WTC11 (cell line): ENCODE results near the gene SKAP2. TPM values are rescaled to one million over a fixed set of nuclear protein-coding genes. Genes with fewer than 3 reads are reported as not detected.

Experiments used
- ATAC-seq: fragments of 200-7000 bp; cut with Tn5 transposase; 2 replicates; pipeline ENCODE4 v1.10.0; 2021; ENCODE audit warnings: mild to moderate bottlenecking, moderate library complexity
- CTCF ChIA-PET: fragments of 300-600 bp; sonication (Branson Sonifier 250); formaldehyde crosslinking; loops from one replicate; lab custom pipeline; 2021; ENCODE audit warnings: antibody characterized with exemption; lab: Charles Lee
- POLR2A ChIA-PET: fragments of 350-600 bp; sonication (Branson Sonifier 250); formaldehyde crosslinking; loops from one replicate; lab custom pipeline; 2021; ENCODE audit warnings: antibody characterized with exemption; lab: Charles Lee
- DNase-seq: peaks from one replicate; pipeline ENCODE4 v3.0.0; 2021; ENCODE audit warnings: low spot score
- H3K27ac Mint-ChIP-seq: 2 replicates; pipeline ENCODE4 v1.8.0; 2021; ENCODE audit warnings: mixed read lengths
- H3K27me3 Mint-ChIP-seq: 2 replicates; pipeline ENCODE4 v1.8.0; 2021; ENCODE audit warnings: low read depth, mild to moderate bottlenecking, moderate library complexity, mixed read lengths
- H3K36me3 Mint-ChIP-seq: 2 replicates; pipeline ENCODE4 v1.8.0; 2021; ENCODE audit warnings: mixed read lengths
- H3K4me1 Mint-ChIP-seq: 2 replicates; pipeline ENCODE4 v1.8.0; 2022; ENCODE audit warnings: mixed read lengths
- H3K4me3 Mint-ChIP-seq: 2 replicates; pipeline ENCODE4 v1.8.0; 2021; ENCODE audit warnings: mild to moderate bottlenecking, moderate library complexity, mixed read lengths
- H3K9me3 Mint-ChIP-seq: 2 replicates; pipeline ENCODE4 v1.8.0; 2021; ENCODE audit warnings: mixed read lengths
- CREB1 ChIP-seq: sonication (generic); formaldehyde crosslinking; IDR thresholded peaks from 2 replicates; pipeline ENCODE4 v1.8.0; 2023; ENCODE audit warnings: mild to moderate bottlenecking, missing genetic modification reagents
- GABPB1 ChIP-seq: sonication (generic); formaldehyde crosslinking; IDR thresholded peaks from 2 replicates; pipeline ENCODE4 v1.8.1; 2023; ENCODE audit warnings: mild to moderate bottlenecking, missing genetic modification reagents
- HMGA2 ChIP-seq: fragments of 250-450 bp; sonication (Bioruptor Pico); IDR thresholded peaks from 2 replicates; pipeline ENCODE4 v1.4.0; 2021; ENCODE audit warnings: mild to moderate bottlenecking, moderate library complexity
- MYBL2 ChIP-seq: sonication (generic); formaldehyde crosslinking; IDR thresholded peaks from 2 replicates; pipeline ENCODE4 v1.8.1; 2023; ENCODE audit warnings: mild to moderate bottlenecking, moderate library complexity, missing genetic modification reagents
- NFATC4 ChIP-seq: fragments of 250-450 bp; sonication (Bioruptor Pico); IDR thresholded peaks from 2 replicates; pipeline ENCODE4 v1.9.0; 2021; ENCODE audit warnings: mild to moderate bottlenecking
- NR3C1 ChIP-seq: sonication (generic); formaldehyde crosslinking; conservative IDR thresholded peaks from 2 replicates; pipeline ENCODE4 v1.8.1; 2023; ENCODE audit warnings: low read depth, mild to moderate bottlenecking, missing genetic modification reagents
- OVOL2 ChIP-seq: fragments of 250-450 bp; sonication (Bioruptor Pico); IDR thresholded peaks from 2 replicates; pipeline ENCODE4 v1.9.0; 2021; ENCODE audit warnings: mild to moderate bottlenecking, borderline replicate concordance
- PRDM15 ChIP-seq: sonication (generic); formaldehyde crosslinking; IDR thresholded peaks from 2 replicates; pipeline ENCODE4 v1.8.0; 2022; ENCODE audit warnings: missing genetic modification reagents
- PREB ChIP-seq: sonication (generic); formaldehyde crosslinking; IDR thresholded peaks from 2 replicates; pipeline ENCODE4 v1.8.1; 2022; ENCODE audit warnings: mild to moderate bottlenecking, missing genetic modification reagents, moderate library complexity, borderline replicate concordance
- PRRX2 ChIP-seq: fragments of 250-450 bp; sonication (Bioruptor Pico); IDR thresholded peaks from 2 replicates; pipeline ENCODE4 v1.8.0; 2021; ENCODE audit warnings: mild to moderate bottlenecking
- RORB ChIP-seq: fragments of 250-450 bp; sonication (Bioruptor Pico); IDR thresholded peaks from 2 replicates; pipeline ENCODE4 v1.9.0; 2021; ENCODE audit warnings: mild to moderate bottlenecking
- TCF7 ChIP-seq: sonication (generic); formaldehyde crosslinking; IDR thresholded peaks from 2 replicates; pipeline ENCODE4 v1.8.0; 2022; ENCODE audit warnings: mild to moderate bottlenecking, low read depth, missing genetic modification reagents, moderate library complexity
- TEAD1 ChIP-seq: sonication (generic); formaldehyde crosslinking; IDR thresholded peaks from 2 replicates; pipeline ENCODE4 v1.8.0; 2022; ENCODE audit warnings: mild to moderate bottlenecking, missing genetic modification reagents
- ZNF138 ChIP-seq: sonication (generic); formaldehyde crosslinking; conservative IDR thresholded peaks from 2 replicates; pipeline ENCODE4 v1.8.1; 2022; ENCODE audit warnings: mild to moderate bottlenecking, moderate library complexity, missing genetic modification reagents
- ZNF219 ChIP-seq: sonication (generic); formaldehyde crosslinking; IDR thresholded peaks from 2 replicates; pipeline ENCODE4 v1.8.0; 2023; ENCODE audit warnings: missing genetic modification reagents, mild to moderate bottlenecking, borderline replicate concordance
- ZNF263 ChIP-seq: sonication (generic); formaldehyde crosslinking; IDR thresholded peaks from 2 replicates; pipeline ENCODE4 v1.8.1; 2022; ENCODE audit warnings: low read depth, mild to moderate bottlenecking, moderate library complexity, missing genetic modification reagents
- total RNA-seq: library from RNA; stranded (reverse); gene quantifications from 3 replicates; pipeline ENCODE4 v1.2.3, GENCODE V29; 2021
- TF ChIP-seq, protein P1 (sequence below): fragments of 250-450 bp; sonication (Bioruptor Pico); IDR thresholded peaks from 2 replicates; pipeline ENCODE4 v1.8.0; 2021; ENCODE audit warnings: mild to moderate bottlenecking
- TF ChIP-seq, protein P2 (sequence below): sonication (generic); formaldehyde crosslinking; IDR thresholded peaks from 2 replicates; pipeline ENCODE4 v1.8.1; 2022; ENCODE audit warnings: missing genetic modification reagents, borderline replicate concordance
- TF ChIP-seq, protein P3 (sequence below): sonication (generic); formaldehyde crosslinking; IDR thresholded peaks from 2 replicates; pipeline ENCODE4 v1.8.0; 2022; ENCODE audit warnings: mild to moderate bottlenecking, missing genetic modification reagents
- TF ChIP-seq, protein P4 (sequence below): sonication (generic); formaldehyde crosslinking; IDR thresholded peaks from 2 replicates; pipeline ENCODE4 v1.8.0; 2022; ENCODE audit warnings: mild to moderate bottlenecking, missing genetic modification reagents

SKAP2 gene
- total RNA-seq, 1 experiment from 2014 or later, result 2.5 TPM

DNA sequence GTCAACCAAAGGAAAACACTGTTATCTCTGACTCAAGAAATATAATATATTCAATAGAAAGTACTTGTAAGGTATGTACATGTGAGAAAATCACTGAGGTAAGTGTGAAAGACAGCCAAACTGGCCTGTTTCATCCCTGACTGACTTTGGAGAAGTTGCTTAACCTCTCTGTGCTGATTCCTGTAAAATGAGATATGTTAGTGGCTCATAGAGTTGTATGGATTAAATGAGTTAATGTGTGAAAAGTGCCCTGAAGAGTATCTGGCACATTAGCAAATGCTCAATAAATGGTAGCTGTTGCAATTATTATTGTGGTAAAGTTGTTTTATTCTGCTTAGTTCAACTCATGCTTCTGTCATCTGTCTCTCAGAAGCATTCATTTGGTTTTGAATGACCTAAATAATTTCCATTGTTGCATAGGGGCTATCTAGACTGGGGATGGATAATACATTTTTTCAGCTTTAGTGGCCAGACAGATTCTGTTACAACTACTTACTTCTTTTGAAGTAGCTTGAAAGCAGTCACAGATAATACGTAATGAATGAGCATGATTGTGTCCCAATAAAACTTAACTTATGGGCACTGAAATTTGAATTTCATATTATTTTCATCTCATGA lies 84.3 kb downstream of the SKAP2 start:
- TF ChIP-seq NR3C1 (CRISPR knock-in tag), result no peak
- TF ChIP-seq, protein P1, sequence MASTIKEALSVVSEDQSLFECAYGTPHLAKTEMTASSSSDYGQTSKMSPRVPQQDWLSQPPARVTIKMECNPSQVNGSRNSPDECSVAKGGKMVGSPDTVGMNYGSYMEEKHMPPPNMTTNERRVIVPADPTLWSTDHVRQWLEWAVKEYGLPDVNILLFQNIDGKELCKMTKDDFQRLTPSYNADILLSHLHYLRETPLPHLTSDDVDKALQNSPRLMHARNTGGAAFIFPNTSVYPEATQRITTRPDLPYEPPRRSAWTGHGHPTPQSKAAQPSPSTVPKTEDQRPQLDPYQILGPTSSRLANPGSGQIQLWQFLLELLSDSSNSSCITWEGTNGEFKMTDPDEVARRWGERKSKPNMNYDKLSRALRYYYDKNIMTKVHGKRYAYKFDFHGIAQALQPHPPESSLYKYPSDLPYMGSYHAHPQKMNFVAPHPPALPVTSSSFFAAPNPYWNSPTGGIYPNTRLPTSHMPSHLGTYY (CRISPR knock-in tag), result no peak
- TF ChIP-seq, protein P2, sequence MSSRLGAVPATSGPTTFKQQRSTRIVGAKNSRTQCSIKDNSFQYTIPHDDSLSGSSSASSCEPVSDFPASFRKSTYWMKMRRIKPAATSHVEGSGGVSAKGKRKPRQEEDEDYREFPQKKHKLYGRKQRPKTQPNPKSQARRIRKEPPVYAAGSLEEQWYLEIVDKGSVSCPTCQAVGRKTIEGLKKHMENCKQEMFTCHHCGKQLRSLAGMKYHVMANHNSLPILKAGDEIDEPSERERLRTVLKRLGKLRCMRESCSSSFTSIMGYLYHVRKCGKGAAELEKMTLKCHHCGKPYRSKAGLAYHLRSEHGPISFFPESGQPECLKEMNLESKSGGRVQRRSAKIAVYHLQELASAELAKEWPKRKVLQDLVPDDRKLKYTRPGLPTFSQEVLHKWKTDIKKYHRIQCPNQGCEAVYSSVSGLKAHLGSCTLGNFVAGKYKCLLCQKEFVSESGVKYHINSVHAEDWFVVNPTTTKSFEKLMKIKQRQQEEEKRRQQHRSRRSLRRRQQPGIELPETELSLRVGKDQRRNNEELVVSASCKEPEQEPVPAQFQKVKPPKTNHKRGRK (CRISPR knock-in tag), result no peak
- TF ChIP-seq, protein P3, sequence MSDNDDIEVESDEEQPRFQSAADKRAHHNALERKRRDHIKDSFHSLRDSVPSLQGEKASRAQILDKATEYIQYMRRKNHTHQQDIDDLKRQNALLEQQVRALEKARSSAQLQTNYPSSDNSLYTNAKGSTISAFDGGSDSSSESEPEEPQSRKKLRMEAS (CRISPR knock-in tag), result no peak
- no peak for TF ChIP-seq OVOL2 (CRISPR knock-in tag)
- TF ChIP-seq PRDM15 (CRISPR knock-in tag), result no peak
- TF ChIP-seq MYBL2, result no peak
- TF ChIP-seq, all 79 proteins: peak for 0
- H3K4me3 Mint-ChIP-seq, result no peak overlapping the region

DNA sequence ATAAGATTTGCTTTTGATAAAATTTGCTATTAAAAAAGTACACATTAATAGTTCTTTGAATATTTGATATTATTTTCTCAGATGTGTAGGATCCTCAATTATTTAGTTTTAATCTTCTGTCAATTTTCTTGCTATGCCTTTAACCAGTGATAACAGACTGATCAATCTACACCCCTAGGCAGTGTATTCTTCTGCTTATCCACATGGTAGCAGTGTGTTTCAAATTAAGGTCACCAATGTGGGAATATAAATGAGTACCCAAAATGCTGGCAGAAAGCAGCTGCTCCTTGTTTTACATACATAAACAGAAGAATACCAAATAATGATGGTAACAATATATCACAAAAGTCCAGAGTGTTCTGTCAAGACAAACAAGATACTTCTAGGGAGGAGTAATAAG lies 87.0 kb downstream of the SKAP2 start:
- DNase-seq (no peak), ATAC-seq (no peak)
- CTCF ChIA-PET, result no interaction called here
- Mint-ChIP-seq H3K4me1 (peaks cover 3% of the 10 kb centered on the region; the same call in 1 of the 2 replicates), H3K27me3 (no peaks in the 10 kb centered on the region), H3K27ac (no peak overlapping the region), H3K4me3 (no peak overlapping the region), H3K9me3 (no peaks in the 10 kb centered on the region; the same call in 1 of the 2 replicates), H3K36me3 (no peaks in the 10 kb centered on the region)
- no peak for TF ChIP-seq CREB1 (CRISPR knock-in tag)
- TF ChIP-seq TEAD1, result no peak
- no peak for TF ChIP-seq ZNF219 (CRISPR knock-in tag)
- no peak for TF ChIP-seq ZNF263 (CRISPR knock-in tag)
- TF ChIP-seq NFATC4 (CRISPR knock-in tag), result no peak
- no peak for TF ChIP-seq PREB (CRISPR knock-in tag)
- no peak for TF ChIP-seq HMGA2 (CRISPR knock-in tag)
- no peak for TF ChIP-seq TCF7
- TF ChIP-seq ZNF138 (CRISPR knock-in tag), result no peak
- TF ChIP-seq, protein P4, sequence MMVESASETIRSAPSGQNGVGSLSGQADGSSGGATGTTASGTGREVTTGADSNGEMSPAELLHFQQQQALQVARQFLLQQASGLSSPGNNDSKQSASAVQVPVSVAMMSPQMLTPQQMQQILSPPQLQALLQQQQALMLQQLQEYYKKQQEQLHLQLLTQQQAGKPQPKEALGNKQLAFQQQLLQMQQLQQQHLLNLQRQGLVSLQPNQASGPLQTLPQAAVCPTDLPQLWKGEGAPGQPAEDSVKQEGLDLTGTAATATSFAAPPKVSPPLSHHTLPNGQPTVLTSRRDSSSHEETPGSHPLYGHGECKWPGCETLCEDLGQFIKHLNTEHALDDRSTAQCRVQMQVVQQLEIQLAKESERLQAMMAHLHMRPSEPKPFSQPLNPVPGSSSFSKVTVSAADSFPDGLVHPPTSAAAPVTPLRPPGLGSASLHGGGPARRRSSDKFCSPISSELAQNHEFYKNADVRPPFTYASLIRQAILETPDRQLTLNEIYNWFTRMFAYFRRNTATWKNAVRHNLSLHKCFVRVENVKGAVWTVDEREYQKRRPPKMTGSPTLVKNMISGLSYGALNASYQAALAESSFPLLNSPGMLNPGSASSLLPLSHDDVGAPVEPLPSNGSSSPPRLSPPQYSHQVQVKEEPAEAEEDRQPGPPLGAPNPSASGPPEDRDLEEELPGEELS (CRISPR knock-in tag), result no peak
- no peak for TF ChIP-seq PRRX2 (CRISPR knock-in tag)
- no peak for TF ChIP-seq RORB (CRISPR knock-in tag)
- no peak for TF ChIP-seq GABPB1 (CRISPR knock-in tag)
- POLR2A ChIA-PET, result no interaction called here

More for the DNA sequence above, 84.3 kb downstream of the SKAP2 start:
- no peak for DNase-seq
- POLR2A ChIA-PET, result interaction anchor here (0.7 kb wide), 1 partner anchor 1759 kb away, joined by 4 read pairs; no protein-coding TSS in a partner anchor
- Mint-ChIP-seq H3K27ac (no peak overlapping the region), H3K36me3 (no peaks in the 10 kb centered on the region), H3K9me3 (no peaks in the 10 kb centered on the region), H3K27me3 (peaks cover 3% of the 10 kb centered on the region; the same call in 1 of the 2 replicates), H3K4me1 (peaks cover 13% of the 10 kb centered on the region)
- ATAC-seq, result no peak
- CTCF ChIA-PET, result no interaction called here
